T-helper 1 cell (primary cell): ENCODE data around the gene REEP3.

ENCODE experiments used
- DNase-seq, 5 donors: peaks; one replicate each; pipeline ENCODE4 v3.0.0-alpha.2; 2012 to 2020

Gene REEP3

GRCh38 chr10:63515002-63515763 lies 6.0 kb upstream of the REEP3 start:
- DNase-seq, result peak in 2 of 5 donors; percentile 3 to 29

- DNase-seq, result no peak
These were observed 5.0 kb upstream of the REEP3 start for GRCh38 chr10:63516207-63516606.

GRCh38 chr10:63518690-63519288 lies 2.4 kb upstream of the REEP3 start:
- no peak for DNase-seq

GRCh38 chr10:63521416-63522276 lies 445 bp downstream of the REEP3 start:
- DNase-seq, result peak; percentile 21 to 66 (median 40)

GRCh38 chr10:63522277-63522687 lies 1.1 kb downstream of the REEP3 start:
- DNase-seq, result peak in 1 of 5 donors; percentile 48

GRCh38 chr10:63522995-63523394 lies 1.8 kb downstream of the REEP3 start:
- no peak for DNase-seq

GRCh38 chr10:63525021-63525420 lies 3.8 kb downstream of the REEP3 start:
- DNase-seq, result no peak

- no peak for DNase-seq
These were observed 6.2 kb downstream of the REEP3 start for GRCh38 chr10:63527401-63527800.

- no peak for DNase-seq
These were observed 7.0 kb downstream of the REEP3 start for GRCh38 chr10:63528084-63528744.

GRCh38 chr10:63530409-63530808 lies 9.2 kb downstream of the REEP3 start:
- no peak for DNase-seq

GRCh38 chr10:63534723-63535122 lies 13.5 kb downstream of the REEP3 start:
- no peak for DNase-seq

GRCh38 chr10:63536698-63537097 lies 15.5 kb downstream of the REEP3 start:
- DNase-seq, result no peak

- DNase-seq, result no peak
These were observed 16.3 kb downstream of the REEP3 start for GRCh38 chr10:63537536-63537935.

GRCh38 chr10:63539377-63539776 lies 18.2 kb downstream of the REEP3 start:
- DNase-seq, result no peak

- no peak for DNase-seq
These were observed 18.8 kb downstream of the REEP3 start for GRCh38 chr10:63539994-63540393.

GRCh38 chr10:63542835-63543575 lies 21.8 kb downstream of the REEP3 start:
- no peak for DNase-seq

- no peak for DNase-seq
These were observed 22.4 kb downstream of the REEP3 start for GRCh38 chr10:63543576-63543962.

- no peak for DNase-seq
These were observed 23.2 kb downstream of the REEP3 start for GRCh38 chr10:63544418-63544817.

GRCh38 chr10:63547628-63548360 lies 26.6 kb downstream of the REEP3 start:
- no peak for DNase-seq

GRCh38 chr10:63548860-63549259 lies 27.7 kb downstream of the REEP3 start:
- DNase-seq, result no peak

- no peak for DNase-seq
These were observed 28.6 kb downstream of the REEP3 start for GRCh38 chr10:63549810-63550209.

- DNase-seq, result no peak
These were observed 31.8 kb downstream of the REEP3 start for GRCh38 chr10:63553031-63553430.
